HepG2 (cell line): ENCODE data around the gene MAN1C1. TPM values are rescaled to one million over a fixed set of nuclear protein-coding genes. Genes with fewer than 3 reads are reported as not detected.

Experiments used
- ATAC-seq: fragments of 200-7000 bp; cut with Tn5 transposase; 3 replicates; pipeline ENCODE4 v1.9.1; 2020; ENCODE audit warnings: mild to moderate bottlenecking, moderate library complexity
- BruUV-seq: library from RNA; stranded (reverse); fragments of 400-500 nt; replicated peaks from 2 replicates; lab custom pipeline; 2021; lab: Mats Ljungman, UMichigan
- CTCF ChIA-PET: fragments of 300-600 bp; formaldehyde crosslinking; extraction: SDS; loops from one replicate; lab custom pipeline; 2021; ENCODE audit warnings: low total read pairs, inconsistent platforms, low intra/inter-chr PET ratio; lab: Yijun Ruan, JAX
- POLR2A ChIA-PET: fragments of 350-600 bp; sonication (Branson Sonifier 250); formaldehyde crosslinking; loops from one replicate; lab custom pipeline; 2020; ENCODE audit warnings: antibody characterized with exemption, inconsistent platforms; lab: Yijun Ruan, JAX
- DNase-seq: peaks from one replicate; pipeline ENCODE4 v3.0.0-alpha.2; 2015; ENCODE audit warnings: low spot score
- FAIRE-seq: peaks from 3 replicates; lab custom pipeline; 2011; peaks lifted over from hg19 to GRCh38; lab: Jason Lieb, UNC
- H2AFZ ChIP-seq: one replicate; pipeline ENCODE4 v1.6.1; 2011; ENCODE audit warnings: low read length, inconsistent platforms
- H3K27ac ChIP-seq: fragments of 300-600 bp; 3 replicates; pipeline ENCODE4 v1.8.0; 2011; ENCODE audit warnings: mixed run types, mild to moderate bottlenecking, mixed read lengths, low read length, inconsistent platforms; ENCODE audit not compliant: insufficient read depth; ENCODE audit errors: extremely low read length
- H3K27me3 ChIP-seq, 2 experiments: fragments of 200-600 bp in 1 of 2; 2 replicates in 1 of 2; 3 replicates in 1 of 2; pipeline versions ENCODE4 v1.6.0 to v1.8.0; 2011; ENCODE audit warnings: low read length in 2 of 2, mild to moderate bottlenecking in 2 of 2, moderate library complexity in 2 of 2, inconsistent platforms in 1 of 2; ENCODE audit not compliant: insufficient read depth in 2 of 2, control insufficient read depth in 1 of 2
- H3K36me3 ChIP-seq, 2 experiments: fragments of 200-600 bp in 1 of 2; replicated peaks in 1 of 2; 2 replicates in 1 of 2; 3 replicates in 1 of 2; pipeline versions ENCODE4 v1.5.1 to v1.8.0; 2011; ENCODE audit warnings: low read length in 2 of 2, inconsistent platforms in 1 of 2; ENCODE audit not compliant: insufficient read depth in 2 of 2, control insufficient read depth in 1 of 2
- H3K4me1 ChIP-seq: 2 replicates; pipeline ENCODE4 v1.5.1; 2012; ENCODE audit warnings: low read length, inconsistent platforms; ENCODE audit not compliant: insufficient read depth
- H3K4me2 ChIP-seq: 2 replicates; pipeline ENCODE4 v1.6.0; 2011; ENCODE audit warnings: low read depth, low read length, inconsistent platforms
- H3K4me3 ChIP-seq, 3 experiments: fragments of 200-600 bp in 1 of 3; sonication (generic), shearing (Covaris generic) in 1 of 3; replicated peaks in 1 of 3; 2 replicates each; pipeline ENCODE4 v1.5.1; 2011 to 2016; ENCODE audit warnings: low read length in 3 of 3, inconsistent platforms in 2 of 3, low read depth in 2 of 3, mild to moderate bottlenecking in 2 of 3, control low read depth in 1 of 3, mixed read lengths in 1 of 3; ENCODE audit not compliant: insufficient read depth in 1 of 3
- H3K79me2 ChIP-seq: one replicate; pipeline ENCODE4 v1.6.1; 2011; ENCODE audit warnings: low read length, inconsistent platforms; ENCODE audit not compliant: insufficient read depth
- H3K9ac ChIP-seq: 2 replicates; pipeline ENCODE4 v1.6.0; 2011; ENCODE audit warnings: mild to moderate bottlenecking, low read depth, low read length, inconsistent platforms; ENCODE audit not compliant: insufficient read depth
- H3K9me3 ChIP-seq: 2 replicates; pipeline ENCODE4 v1.5.1; 2012; ENCODE audit warnings: mild to moderate bottlenecking, low read length
- H4K20me1 ChIP-seq: 2 replicates; pipeline ENCODE4 v1.6.0; 2011; ENCODE audit warnings: inconsistent platforms, mild to moderate bottlenecking, low read length, moderate library complexity; ENCODE audit not compliant: insufficient read depth
- CEBPG ChIP-seq: IDR thresholded peaks from 2 replicates; pipeline ENCODE4 v1.6.1; 2016
- FLYWCH1 ChIP-seq: sonication (generic); formaldehyde crosslinking; IDR thresholded peaks from 2 replicates; pipeline ENCODE4 v1.8.1; 2023; ENCODE audit warnings: mild to moderate bottlenecking, missing genetic modification reagents
- FOSL2 ChIP-seq: sonication (generic); formaldehyde crosslinking; IDR thresholded peaks from 2 replicates; pipeline ENCODE4 v1.4.0; 2020; ENCODE audit warnings: missing genetic modification reagents
- MAFF ChIP-seq: IDR thresholded peaks from 2 replicates; pipeline ENCODE4 v1.6.1; 2011; ENCODE audit warnings: low read depth, low read length, improper control_type of control experiment
- MBD4 ChIP-seq: IDR thresholded peaks from 2 replicates; pipeline ENCODE4 v1.6.1; 2012; ENCODE audit warnings: low read length, inconsistent platforms, borderline replicate concordance
- MEIS1 ChIP-seq: sonication (generic); formaldehyde crosslinking; IDR thresholded peaks from 2 replicates; pipeline ENCODE4 v1.9.0; 2021; ENCODE audit warnings: mild to moderate bottlenecking, missing genetic modification reagents, moderate library complexity, borderline replicate concordance
- NFE2L1 ChIP-seq: sonication (generic); formaldehyde crosslinking; IDR thresholded peaks from 2 replicates; pipeline ENCODE4 v1.4.0; 2020; ENCODE audit warnings: missing genetic modification reagents, mild to moderate bottlenecking, borderline replicate concordance
- PHF5A ChIP-seq: IDR thresholded peaks from one replicate; pipeline ENCODE4 v1.6.1; 2018; ENCODE audit warnings: low read depth, missing genetic modification reagents; ENCODE audit not compliant: unreplicated experiment
- PRDM15 ChIP-seq: sonication (generic); formaldehyde crosslinking; IDR thresholded peaks from 2 replicates; pipeline ENCODE4 v1.4.0; 2020; ENCODE audit warnings: missing genetic modification reagents
- TAF1 ChIP-seq: sonication (generic); formaldehyde crosslinking; IDR thresholded peaks from 2 replicates; pipeline ENCODE4 v1.4.0; 2020; ENCODE audit warnings: missing genetic modification reagents
- TMF1 ChIP-seq: sonication (generic); formaldehyde crosslinking; IDR thresholded peaks from 2 replicates; pipeline ENCODE4 v1.8.1; 2022; ENCODE audit warnings: low read depth, missing genetic modification reagents
- ZBTB38 ChIP-seq: sonication (generic); formaldehyde crosslinking; IDR thresholded peaks from 2 replicates; pipeline ENCODE4 v1.5.1; 2020; ENCODE audit warnings: mild to moderate bottlenecking, missing genetic modification reagents
- ZBTB7B ChIP-seq: sonication (generic); formaldehyde crosslinking; IDR thresholded peaks from 2 replicates; pipeline ENCODE4 v1.4.0; 2020; ENCODE audit warnings: missing genetic modification reagents
- ZKSCAN1 ChIP-seq: fragments of 150-350 bp; IDR thresholded peaks from 2 replicates; pipeline ENCODE4 v1.6.1; 2014; ENCODE audit warnings: low read length
- ZNF121 ChIP-seq: sonication (generic); formaldehyde crosslinking; IDR thresholded peaks from 2 replicates; pipeline ENCODE4 v1.5.0; 2020; ENCODE audit warnings: mild to moderate bottlenecking, missing genetic modification reagents
- ZNF44 ChIP-seq: sonication (generic); formaldehyde crosslinking; IDR thresholded peaks from 2 replicates; pipeline ENCODE4 v1.5.1; 2020; ENCODE audit warnings: mild to moderate bottlenecking, missing genetic modification reagents
- ZNF772 ChIP-seq: sonication (generic); formaldehyde crosslinking; IDR thresholded peaks from 2 replicates; pipeline ENCODE4 v1.5.0; 2020; ENCODE audit warnings: mild to moderate bottlenecking, missing genetic modification reagents
- ZNF773 ChIP-seq: sonication (generic); formaldehyde crosslinking; IDR thresholded peaks from 2 replicates; pipeline ENCODE4 v1.4.0; 2020; ENCODE audit warnings: missing genetic modification reagents, borderline replicate concordance
- ZNF782 ChIP-seq: sonication (generic); formaldehyde crosslinking; IDR thresholded peaks from 2 replicates; pipeline ENCODE4 v1.4.0; 2020; ENCODE audit warnings: missing genetic modification reagents, mild to moderate bottlenecking, borderline replicate concordance
- WGBS: methylation state at CpG from one replicate; pipeline ENCODE4 v1.1.6; 2017; ENCODE audit warnings: low lambda C conversion rate; 5-methylcytosine and 5-hydroxymethylcytosine counted together
- in situ Hi-C: cut with HindIII; loops from 2 replicates; pipeline ENCODE4 v1.10.0; 2017; ENCODE audit warnings: low pct_unique_long_range_greater_than_20kb; ENCODE audit not compliant: extremely low pct_ligation_motif_present
- intact Hi-C: fragments of 100-400 bp; cut with micrococcal nuclease; formaldehyde crosslinking; loops from one replicate; pipeline ENCODE4 v1.10.0; 2022; ENCODE audit not compliant: unreplicated experiment
- polyA plus RNA-seq, 8 experiments: library from polyadenylated mRNA; depleted of rRNA in 3 of 8; stranded (reverse) in 7 of 8; unstranded in 1 of 8; fragments of >200 nt; fragmentation: Illumina TruSeq in 4 of 8; extraction: Trizol in 4 of 8; gene quantifications; 2 replicates each; pipeline versions ENCODE4 v1.2.1 to v1.2.3, GENCODE V29; 2011 to 2016; ENCODE audit warnings: low read depth in 4 of 8, missing spikeins in 1 of 8, mixed read lengths in 1 of 8; ENCODE audit not compliant: insufficient read depth in 1 of 8
- total RNA-seq, 5 experiments: library from RNA; depleted of rRNA; stranded (reverse); fragments of >200 nt; fragmentation: Illumina TruSeq; extraction: Trizol; gene quantifications; 2 replicates each; pipeline ENCODE4 v1.2.3, GENCODE V29; 2016; ENCODE audit warnings: low read depth in 1 of 5

Gene MAN1C1
- total and polyA plus RNA-seq, 2 of the 13 experiments (the other 11 are each of a cell fraction or from before 2014, with no cell fraction given): 0.18 to 0.49 TPM

- TF ChIP-seq MEIS1 (CRISPR knock-in tag): no peak
These were observed 17.5 kb downstream of the MAN1C1 start (continued) for GRCh38 chr1:25634066-25634465.

GRCh38 chr1:25634896-25635295 lies 18.3 kb downstream of the MAN1C1 start:
- no peak for FAIRE-seq
- no peak overlapping the region for H2AFZ ChIP-seq
- no peak for ATAC-seq
- 8% methylated on average over 2 of the region's 2 CpGs for WGBS
- H3K79me2 ChIP-seq: no peaks in the 10 kb centered on the region
- 0 out of 5 replicates have a peak, but pooled peaks cover 0 to 6% of the 10 kb centered on the region in 2 experiments for H3K27me3 ChIP-seq
- POLR2A ChIA-PET: no interaction called here
- H3K36me3 ChIP-seq: no peaks in the 10 kb centered on the region
- in situ Hi-C loops: no loop called here
- H4K20me1 ChIP-seq: no peaks in the 10 kb centered on the region
- CTCF ChIA-PET: no interaction called here
- H3K4me3 ChIP-seq: no peak overlapping the region
- no peaks in the 10 kb centered on the region for H3K4me1 ChIP-seq
- intact Hi-C loops: no loop called here
- no peak overlapping the region for H3K4me2 ChIP-seq
- H3K9ac ChIP-seq: no peak overlapping the region
- no peak for TF ChIP-seq MAFF
- no peak for TF ChIP-seq FLYWCH1 (CRISPR knock-in tag)
- TF ChIP-seq TAF1 (CRISPR knock-in tag): no peak
- TF ChIP-seq NFE2L1 (CRISPR knock-in tag): no peak
- no peak for TF ChIP-seq PRDM15
- no peak for TF ChIP-seq PHF5A (CRISPR knock-in tag)
- TF ChIP-seq MBD4: no peak
- no peak for TF ChIP-seq FOSL2 (CRISPR knock-in tag)
- no peak for TF ChIP-seq ZNF782 (CRISPR knock-in tag)
- no peak for TF ChIP-seq ZBTB38 (CRISPR knock-in tag)
- no peak for TF ChIP-seq ZNF44
- TF ChIP-seq ZNF773 (CRISPR knock-in tag): no peak
- TF ChIP-seq ZNF121 (CRISPR knock-in tag): no peak
- no peak for TF ChIP-seq ZNF772 (CRISPR knock-in tag)
- no peak for TF ChIP-seq TMF1 (CRISPR knock-in tag)
- TF ChIP-seq CEBPG (CRISPR knock-in tag): no peak
- no peak for TF ChIP-seq ZKSCAN1
- TF ChIP-seq ZBTB7B (CRISPR knock-in tag): no peak
- no peaks in the 10 kb centered on the region for H3K9me3 ChIP-seq
- no peak overlapping the region for H3K27ac ChIP-seq
- no peak for DNase-seq
- no TSS peak for BruUV-seq
